Myocyte (in vitro differentiated cells): ENCODE data around the gene NDUFA12. TPM values are rescaled to one million over a fixed set of nuclear protein-coding genes. Genes with fewer than 3 reads are reported as not detected.

Source experiments
- DNase-seq: peaks from one replicate; pipeline ENCODE4 v3.0.0-alpha.2; 2012; ENCODE audit warnings: low read depth
- total RNA-seq: library from RNA; depleted of rRNA; stranded (reverse); fragments of >200 nt; gene quantifications from 2 replicates; pipeline ENCODE4 v1.2.3, GENCODE V29; 2014

The NDUFA12 gene
- total RNA-seq, 1 donor from 2014 or later = 256 TPM

- DNase-seq = peak; percentile 81
These were observed 21.0 kb downstream of the NDUFA12 start for GRCh38 chr12:94982456-94982855.

- DNase-seq = peak; percentile 39
These were observed 22.9 kb downstream of the NDUFA12 start for GRCh38 chr12:94980577-94980976.

GRCh38 chr12:94979941-94980340 is 23.6 kb downstream of the NDUFA12 start:
- no peak for DNase-seq

GRCh38 chr12:94977766-94978468 is 25.6 kb downstream of the NDUFA12 start:
- DNase-seq = no peak

GRCh38 chr12:94973221-94973620 is 30.3 kb downstream of the NDUFA12 start:
- peak; percentile 68 for DNase-seq

- no peak for DNase-seq
These were observed 30.7 kb downstream of the NDUFA12 start for GRCh38 chr12:94972795-94973194.

- no peak for DNase-seq
These were observed 31.6 kb downstream of the NDUFA12 start for GRCh38 chr12:94971923-94972322.

- no peak for DNase-seq
These were observed 32.9 kb downstream of the NDUFA12 start for GRCh38 chr12:94970560-94970959.

GRCh38 chr12:94969424-94969823 is 34.1 kb downstream of the NDUFA12 start:
- DNase-seq = no peak

GRCh38 chr12:94965982-94966630 is 37.4 kb downstream of the NDUFA12 start:
- DNase-seq = no peak

- no peak for DNase-seq
These were observed 39.8 kb downstream of the NDUFA12 start for GRCh38 chr12:94963649-94964048.

- DNase-seq = no peak
These were observed 40.8 kb downstream of the NDUFA12 start for GRCh38 chr12:94962670-94963069.

- DNase-seq = no peak
These were observed 41.6 kb downstream of the NDUFA12 start for GRCh38 chr12:94961911-94962310.

GRCh38 chr12:94961256-94961824 is 42.2 kb downstream of the NDUFA12 start:
- DNase-seq = no peak

GRCh38 chr12:94957006-94957405 is 46.5 kb downstream of the NDUFA12 start:
- no peak for DNase-seq

- DNase-seq = no peak
These were observed 48.4 kb downstream of the NDUFA12 start for GRCh38 chr12:94954948-94955592.

GRCh38 chr12:94954029-94954685 is 49.3 kb downstream of the NDUFA12 start:
- peak; percentile 85 for DNase-seq

GRCh38 chr12:94952325-94952724 is 51.2 kb downstream of the NDUFA12 start:
- DNase-seq = no peak

GRCh38 chr12:94951071-94951934 is 52.2 kb downstream of the NDUFA12 start:
- no peak for DNase-seq

GRCh38 chr12:94948232-94948810 is 55.2 kb downstream of the NDUFA12 start:
- no peak for DNase-seq
